ENCODE results near the gene IPO5.

The IPO5 gene

DNA sequence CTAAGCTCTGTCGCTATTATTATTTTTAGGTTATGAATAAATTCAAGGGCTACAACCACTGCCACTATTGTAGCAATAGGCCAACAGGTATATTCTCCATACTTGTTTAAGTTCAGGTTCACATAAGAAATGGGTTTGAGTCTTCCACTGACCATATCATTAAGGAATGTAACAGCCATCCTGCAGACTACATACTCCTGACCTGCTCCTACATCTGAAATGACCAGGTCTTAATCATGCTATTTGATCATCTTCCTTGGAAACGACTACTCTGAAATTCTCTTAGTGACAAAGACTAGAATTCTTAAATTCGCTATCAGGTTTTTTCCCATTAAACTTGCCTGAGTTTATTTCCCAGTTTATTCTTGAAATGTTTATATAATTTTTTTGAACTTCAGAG, 66.8 kb downstream of the IPO5 start:
- Histone ChIP-seq H3K79me2 (ENCODE audit: insufficient read depth, low read length) (no peaks in the 10 kb centered on the region), H3K4me3 (ENCODE audit: insufficient read depth, low read length, poor library complexity, severe bottlenecking) (no peak overlapping the region), H4K20me1 (ENCODE audit: low read depth, low read length) (no peaks in the 10 kb centered on the region), H3K27me3 (ENCODE audit: low read length) (no peaks in the 10 kb centered on the region), H3F3A (ENCODE audit: insufficient read depth) (0 out of 2 replicates have a peak, but pooled peaks cover 5% of the 10 kb centered on the region), H3K9me3 (ENCODE audit: insufficient read depth, low read length) (no peaks in the 10 kb centered on the region), H3K4me2 (ENCODE audit: low read depth, low read length, poor library complexity, severe bottlenecking) (no peak overlapping the region), H3K36me3 (ENCODE audit: low read length) (peaks cover 58% of the 10 kb centered on the region), H3K9me2 (replicated peaks; ENCODE audit: insufficient read depth, low read length) (no peaks in the 10 kb centered on the region), H3K9ac (ENCODE audit: low read length) (no peak overlapping the region), H2AFZ (ENCODE audit: low read depth, low read length, severe bottlenecking) (no peak overlapping the region), H3K27ac (ENCODE audit: low read depth, low read length) (no peak overlapping the region)
- TF ChIP-seq EZH2phosphoT487 (conservative IDR thresholded peaks at IDR 0.05; ENCODE audit: low read length): no peak

DNA sequence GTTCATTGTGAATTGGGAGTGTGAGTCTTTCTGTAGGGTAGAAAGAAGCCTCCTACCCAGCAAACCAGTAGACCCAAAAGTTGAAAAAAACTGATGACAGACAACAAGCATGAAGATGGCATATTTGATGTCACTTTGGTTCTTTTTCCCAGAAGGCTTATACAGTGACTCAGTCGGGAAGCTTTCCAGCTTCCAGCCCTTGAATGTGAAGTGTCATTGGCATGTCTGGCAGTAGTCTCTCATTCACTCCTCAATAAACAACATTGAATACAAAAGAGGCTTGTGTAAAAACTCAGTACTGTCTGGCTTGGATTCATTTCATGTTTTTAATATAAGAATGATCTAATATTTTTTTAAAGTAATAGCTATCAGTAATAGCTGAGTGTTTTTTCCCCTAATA, 68.7 kb downstream of the IPO5 start:
- no peaks in the 10 kb centered on the region for H3K9me3 ChIP-seq (ENCODE audit: insufficient read depth, low read length)
- peaks cover 45% of the 10 kb centered on the region for H3K36me3 ChIP-seq (ENCODE audit: low read length)
- H3K27me3 ChIP-seq (ENCODE audit: low read length): no peaks in the 10 kb centered on the region
- no peaks in the 10 kb centered on the region for H3K79me2 ChIP-seq (ENCODE audit: insufficient read depth, low read length)
- no peak overlapping the region for H3K4me2 ChIP-seq (ENCODE audit: low read depth, low read length, poor library complexity, severe bottlenecking)
- H2AFZ ChIP-seq (ENCODE audit: low read depth, low read length, severe bottlenecking): no peak overlapping the region
- 0 out of 2 replicates have a peak, but pooled peaks cover 5% of the 10 kb centered on the region for H3F3A ChIP-seq (ENCODE audit: insufficient read depth)
- no peak overlapping the region for H3K9ac ChIP-seq (ENCODE audit: low read length)
- TF ChIP-seq, protein P1, sequence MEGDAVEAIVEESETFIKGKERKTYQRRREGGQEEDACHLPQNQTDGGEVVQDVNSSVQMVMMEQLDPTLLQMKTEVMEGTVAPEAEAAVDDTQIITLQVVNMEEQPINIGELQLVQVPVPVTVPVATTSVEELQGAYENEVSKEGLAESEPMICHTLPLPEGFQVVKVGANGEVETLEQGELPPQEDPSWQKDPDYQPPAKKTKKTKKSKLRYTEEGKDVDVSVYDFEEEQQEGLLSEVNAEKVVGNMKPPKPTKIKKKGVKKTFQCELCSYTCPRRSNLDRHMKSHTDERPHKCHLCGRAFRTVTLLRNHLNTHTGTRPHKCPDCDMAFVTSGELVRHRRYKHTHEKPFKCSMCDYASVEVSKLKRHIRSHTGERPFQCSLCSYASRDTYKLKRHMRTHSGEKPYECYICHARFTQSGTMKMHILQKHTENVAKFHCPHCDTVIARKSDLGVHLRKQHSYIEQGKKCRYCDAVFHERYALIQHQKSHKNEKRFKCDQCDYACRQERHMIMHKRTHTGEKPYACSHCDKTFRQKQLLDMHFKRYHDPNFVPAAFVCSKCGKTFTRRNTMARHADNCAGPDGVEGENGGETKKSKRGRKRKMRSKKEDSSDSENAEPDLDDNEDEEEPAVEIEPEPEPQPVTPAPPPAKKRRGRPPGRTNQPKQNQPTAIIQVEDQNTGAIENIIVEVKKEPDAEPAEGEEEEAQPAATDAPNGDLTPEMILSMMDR (IDR thresholded peaks at IDR 0.05; ENCODE audit: insufficient read depth, low read length, poor library complexity, severe bottlenecking): no peak
- TF ChIP-seq EZH2phosphoT487 (conservative IDR thresholded peaks at IDR 0.05; ENCODE audit: low read length): no peak
- H3K4me3 ChIP-seq (ENCODE audit: insufficient read depth, low read length, poor library complexity, severe bottlenecking): no peak overlapping the region
- no peak overlapping the region for H3K27ac ChIP-seq (ENCODE audit: low read depth, low read length)
- no peaks in the 10 kb centered on the region for H4K20me1 ChIP-seq (ENCODE audit: low read depth, low read length)
- no peaks in the 10 kb centered on the region for H3K9me2 ChIP-seq (replicated peaks; ENCODE audit: insufficient read depth, low read length)

DNA sequence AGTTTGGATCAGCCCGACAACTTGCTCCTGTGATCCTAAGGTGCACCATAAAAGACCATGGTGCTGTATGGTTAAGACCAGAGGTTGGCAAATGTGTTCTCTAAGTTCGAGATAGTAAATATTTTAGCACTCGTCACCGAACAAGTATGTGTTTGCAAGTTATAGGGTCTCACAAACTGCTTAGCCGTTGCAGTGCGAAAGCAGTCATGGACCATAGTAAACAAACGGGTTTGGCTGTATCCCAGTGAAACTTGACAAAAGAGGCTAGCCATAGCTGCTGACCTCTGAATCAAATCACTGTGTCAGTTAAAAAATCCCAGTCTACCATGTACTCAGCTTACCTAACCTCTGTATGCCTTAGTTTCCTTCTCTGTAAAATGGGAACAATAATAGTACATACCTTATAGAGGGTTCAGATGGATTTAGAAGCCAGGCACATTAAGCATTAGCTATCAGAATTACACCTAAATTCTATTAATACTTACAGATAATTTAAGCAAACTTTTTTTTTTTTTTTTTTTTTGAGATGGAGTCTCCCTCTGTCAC, 72.1 kb downstream of the IPO5 start:
- Histone ChIP-seq H2AFZ (ENCODE audit: low read depth, low read length, severe bottlenecking) (no peak overlapping the region), H3K9ac (ENCODE audit: low read length) (no peak overlapping the region), H3K9me2 (replicated peaks; ENCODE audit: insufficient read depth, low read length) (no peaks in the 10 kb centered on the region), H3K4me3 (ENCODE audit: insufficient read depth, low read length, poor library complexity, severe bottlenecking) (no peak overlapping the region), H3K4me2 (ENCODE audit: low read depth, low read length, poor library complexity, severe bottlenecking) (no peak overlapping the region), H3K36me3 (ENCODE audit: low read length) (peaks cover 28% of the 10 kb centered on the region), H3K79me2 (ENCODE audit: insufficient read depth, low read length) (no peaks in the 10 kb centered on the region), H3K27ac (ENCODE audit: low read depth, low read length) (no peak overlapping the region), H3K27me3 (ENCODE audit: low read length) (no peaks in the 10 kb centered on the region), H3K9me3 (ENCODE audit: insufficient read depth, low read length) (no peaks in the 10 kb centered on the region), H4K20me1 (ENCODE audit: low read depth, low read length) (no peaks in the 10 kb centered on the region), H3F3A (ENCODE audit: insufficient read depth) (0 out of 2 replicates have a peak, but pooled peaks cover 5% of the 10 kb centered on the region)
- TF ChIP-seq EZH2phosphoT487 (conservative IDR thresholded peaks at IDR 0.05; ENCODE audit: low read length): no peak
- TF ChIP-seq, protein P1 (IDR thresholded peaks at IDR 0.05; ENCODE audit: insufficient read depth, low read length, poor library complexity, severe bottlenecking): no peak

- H3F3A ChIP-seq (ENCODE audit: insufficient read depth): 0 out of 2 replicates have a peak, but pooled peaks cover 5% of the 10 kb centered on the region
- H3K27me3 ChIP-seq (ENCODE audit: low read length): no peaks in the 10 kb centered on the region
- H3K27ac ChIP-seq (ENCODE audit: low read depth, low read length): no peak overlapping the region
- H3K36me3 ChIP-seq (ENCODE audit: low read length): peaks cover 19% of the 10 kb centered on the region; the same call in 1 of the 2 replicates
- H3K79me2 ChIP-seq (ENCODE audit: insufficient read depth, low read length): no peaks in the 10 kb centered on the region
- no peak overlapping the region for H3K9ac ChIP-seq (ENCODE audit: low read length)
- no peak overlapping the region for H3K4me3 ChIP-seq (ENCODE audit: insufficient read depth, low read length, poor library complexity, severe bottlenecking)
- no peak overlapping the region for H2AFZ ChIP-seq (ENCODE audit: low read depth, low read length, severe bottlenecking)
- H3K9me3 ChIP-seq (ENCODE audit: insufficient read depth, low read length): no peaks in the 10 kb centered on the region
- no peaks in the 10 kb centered on the region for H3K9me2 ChIP-seq (replicated peaks; ENCODE audit: insufficient read depth, low read length)
- TF ChIP-seq, protein P1 (IDR thresholded peaks at IDR 0.05; ENCODE audit: insufficient read depth, low read length, poor library complexity, severe bottlenecking): no peak
- no peak overlapping the region for H3K4me2 ChIP-seq (ENCODE audit: low read depth, low read length, poor library complexity, severe bottlenecking)
- H4K20me1 ChIP-seq (ENCODE audit: low read depth, low read length): no peaks in the 10 kb centered on the region
Observed at GRCh38 chr13:98026457-98026857, 73.0 kb downstream of the IPO5 start.
